Fibroblast of skin of scalp (primary cell): ENCODE data around the gene CUL9.

Experiments used
- DNase-seq: peaks from one replicate; pipeline ENCODE4 v3.0.0-alpha.2; 2013

The CUL9 gene

GRCh38 chr6:43173591-43174262 is 8.3 kb upstream of the CUL9 start:
- DNase-seq, result peak; percentile 35

GRCh38 chr6:43174263-43175112 is 7.5 kb upstream of the CUL9 start:
- DNase-seq, result peak; percentile 99

- no peak for DNase-seq
Measured at GRCh38 chr6:43175676-43176422, 6.1 kb upstream of the CUL9 start.

GRCh38 chr6:43176423-43176786 is 5.6 kb upstream of the CUL9 start:
- no peak for DNase-seq

GRCh38 chr6:43178150-43178549 is 3.8 kb upstream of the CUL9 start:
- no peak for DNase-seq

GRCh38 chr6:43178951-43179830 is 2.8 kb upstream of the CUL9 start:
- no peak for DNase-seq

- DNase-seq, result no peak
Measured at GRCh38 chr6:43180058-43180457, 1.9 kb upstream of the CUL9 start.

- no peak for DNase-seq
Measured at GRCh38 chr6:43180985-43181384, 1.0 kb upstream of the CUL9 start.

GRCh38 chr6:43181621-43181941 is 415 bp upstream of the CUL9 start:
- DNase-seq, result no peak

GRCh38 chr6:43183441-43183840 is 1.4 kb downstream of the CUL9 start:
- DNase-seq, result no peak

GRCh38 chr6:43184268-43184985 is 2.4 kb downstream of the CUL9 start:
- no peak for DNase-seq

- no peak for DNase-seq
Measured at GRCh38 chr6:43185391-43185985, 3.5 kb downstream of the CUL9 start.

- no peak for DNase-seq
Measured at GRCh38 chr6:43186019-43186418, 4.0 kb downstream of the CUL9 start.

- no peak for DNase-seq
Measured at GRCh38 chr6:43186706-43187105, 4.7 kb downstream of the CUL9 start.

- no peak for DNase-seq
Measured at GRCh38 chr6:43187821-43188220, 5.8 kb downstream of the CUL9 start.

GRCh38 chr6:43188426-43188825 is 6.4 kb downstream of the CUL9 start:
- DNase-seq, result no peak

- no peak for DNase-seq
Measured at GRCh38 chr6:43189776-43190304, 7.8 kb downstream of the CUL9 start.

- no peak for DNase-seq
Measured at GRCh38 chr6:43192911-43193310, 10.9 kb downstream of the CUL9 start.

GRCh38 chr6:43193929-43194328 is 11.9 kb downstream of the CUL9 start:
- DNase-seq, result no peak

- no peak for DNase-seq
Measured at GRCh38 chr6:43196337-43196736, 14.3 kb downstream of the CUL9 start.

GRCh38 chr6:43199912-43200311 is 17.9 kb downstream of the CUL9 start:
- DNase-seq, result no peak
